ENCODE data around the gene PRRG1.
"Not testable (repeated sequence)": the region's sequence is repeated elsewhere in the genome, so short reads cannot be mapped to it uniquely, and the experiment has no call there.

PRRG1 gene

GRCh38 chrX:37349221-37350033, at the start of gene PRRG1:
TSS of gene PRRG1 (plus strand) at chrX:37349364. CDS start at chrX:37406250, 56,886 bp downstream.
- peak; percentile 89 for DNase-seq

- no peak for DNase-seq
Observed at GRCh38 chrX:37302569-37302968, 46.6 kb upstream of the PRRG1 start.

GRCh38 chrX:37305238-37305637, 43.9 kb upstream of the PRRG1 start:
- DNase-seq = not testable (repeated sequence)

GRCh38 chrX:37314531-37314930, 34.6 kb upstream of the PRRG1 start:
- no peak for DNase-seq

GRCh38 chrX:37315511-37316248, 33.5 kb upstream of the PRRG1 start:
- DNase-seq = no peak

GRCh38 chrX:37320541-37321203, 28.5 kb upstream of the PRRG1 start:
- no peak for DNase-seq

- no peak for DNase-seq
Observed at GRCh38 chrX:37330642-37331041, 18.5 kb upstream of the PRRG1 start.

GRCh38 chrX:37331546-37331945, 17.6 kb upstream of the PRRG1 start:
- DNase-seq = no peak

- DNase-seq = no peak
Observed at GRCh38 chrX:37332055-37332454, 17.1 kb upstream of the PRRG1 start.

GRCh38 chrX:37332987-37333658, 16.0 kb upstream of the PRRG1 start:
- no peak for DNase-seq

- DNase-seq = peak; percentile 4
Observed at GRCh38 chrX:37347420-37347819, 1.7 kb upstream of the PRRG1 start.

GRCh38 chrX:37348231-37348970, 763 bp upstream of the PRRG1 start:
- DNase-seq = peak; percentile 34

- no peak for DNase-seq
Observed at GRCh38 chrX:37348971-37349220, 268 bp upstream of the PRRG1 start.

- no peak for DNase-seq
Observed at GRCh38 chrX:37350034-37350365, 836 bp downstream of the PRRG1 start.

- no peak for DNase-seq
Observed at GRCh38 chrX:37353646-37354045, 4.5 kb downstream of the PRRG1 start.

- no peak for DNase-seq
Observed at GRCh38 chrX:37357436-37357835, 8.3 kb downstream of the PRRG1 start.

GRCh38 chrX:37361596-37361995, 12.4 kb downstream of the PRRG1 start:
- DNase-seq = no peak

GRCh38 chrX:37364666-37365065, 15.5 kb downstream of the PRRG1 start:
- DNase-seq = no peak

- no peak for DNase-seq
Observed at GRCh38 chrX:37367946-37368345, 18.8 kb downstream of the PRRG1 start.

- DNase-seq = no peak
Observed at GRCh38 chrX:37370499-37371141, 21.5 kb downstream of the PRRG1 start.

- no peak for DNase-seq
Observed at GRCh38 chrX:37371578-37371991, 22.4 kb downstream of the PRRG1 start.

GRCh38 chrX:37378404-37378803, 29.2 kb downstream of the PRRG1 start:
- DNase-seq = no peak

Data from eye (tissue), 1 donor.